Activated T-helper 9 cell treated with anti-CD3 and anti-CD28 coated beads, Interleukin-2, amount 50 U/mL, for 16 hours (primary cell): ENCODE data around the gene ANTXR1.

Source experiments
- DNase-seq: peaks from one replicate; pipeline ENCODE4 v3.0.0-alpha.2; 2020; ENCODE audit warnings: low read depth

Gene ANTXR1

DNA sequence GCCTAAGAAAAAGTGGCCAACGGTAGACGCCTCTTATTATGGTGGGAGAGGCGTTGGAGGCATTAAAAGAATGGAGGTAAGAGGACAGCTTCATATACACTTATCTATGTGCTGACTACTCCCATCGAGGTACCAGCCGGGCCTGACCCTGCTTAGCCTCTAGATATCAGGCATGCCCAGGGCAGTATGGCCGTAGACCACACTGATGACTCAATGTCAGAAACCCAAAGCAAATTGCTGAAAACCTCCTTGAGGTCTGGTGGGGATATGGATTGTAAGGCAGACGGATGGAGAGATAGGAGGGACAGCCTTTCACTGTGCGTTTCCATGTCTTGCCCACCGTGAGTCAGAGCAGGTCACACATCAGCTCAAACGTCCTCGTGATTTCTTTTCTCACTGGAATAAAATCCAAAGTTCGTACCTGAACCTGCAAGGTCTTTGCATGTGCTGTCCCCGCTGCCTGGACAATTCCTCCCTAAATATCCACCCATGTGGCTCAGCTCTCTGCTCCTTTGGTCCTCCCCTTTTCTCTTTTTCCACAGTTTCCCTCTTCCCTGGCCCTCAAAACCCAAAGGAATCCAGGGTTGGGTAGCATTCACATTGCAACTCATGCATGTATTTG lies 168.9 kb downstream of the ANTXR1 start:
- no peak for DNase-seq

DNA sequence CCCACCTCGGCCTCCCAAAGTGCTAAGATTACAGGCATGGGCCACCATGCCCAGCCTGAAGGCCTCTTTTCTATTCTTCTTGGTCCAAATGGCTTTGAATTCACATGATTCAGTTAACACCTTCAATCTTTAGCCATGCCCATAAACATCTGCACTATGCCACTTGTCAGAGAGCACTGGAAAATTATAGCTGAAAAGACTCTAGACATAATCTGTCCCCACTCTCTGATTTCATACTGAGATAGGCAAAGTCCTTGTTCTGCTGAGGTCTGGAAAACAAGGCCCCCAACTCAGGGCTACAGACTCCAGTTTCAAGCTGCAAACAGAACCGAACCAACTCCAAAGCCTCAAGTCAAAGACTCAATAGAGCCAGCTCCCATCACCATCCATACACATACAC lies 170.7 kb downstream of the ANTXR1 start:
- DNase-seq, result no peak

GRCh38 chr2:69184224-69184623 lies 171.2 kb downstream of the ANTXR1 start:
- no peak for DNase-seq

DNA sequence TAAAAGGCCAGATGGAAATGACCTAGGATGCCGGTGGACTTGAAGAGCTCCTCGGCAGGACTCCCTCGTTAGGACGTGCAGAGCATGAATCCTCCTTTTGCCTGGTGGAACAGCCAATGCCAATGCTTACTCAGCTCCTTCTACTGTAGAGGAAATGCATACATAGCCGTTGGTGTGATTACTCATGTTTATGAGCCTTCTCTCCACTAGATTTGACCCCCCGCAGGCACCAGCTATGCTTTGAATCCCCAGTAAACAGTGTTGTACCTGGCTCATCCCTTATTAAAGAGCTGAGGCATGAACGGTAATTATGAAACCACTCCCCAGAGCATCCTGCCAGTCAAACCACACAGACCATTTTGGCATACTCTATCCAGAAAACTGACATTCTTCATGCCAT lies 172.8 kb downstream of the ANTXR1 start:
- no peak for DNase-seq

DNA sequence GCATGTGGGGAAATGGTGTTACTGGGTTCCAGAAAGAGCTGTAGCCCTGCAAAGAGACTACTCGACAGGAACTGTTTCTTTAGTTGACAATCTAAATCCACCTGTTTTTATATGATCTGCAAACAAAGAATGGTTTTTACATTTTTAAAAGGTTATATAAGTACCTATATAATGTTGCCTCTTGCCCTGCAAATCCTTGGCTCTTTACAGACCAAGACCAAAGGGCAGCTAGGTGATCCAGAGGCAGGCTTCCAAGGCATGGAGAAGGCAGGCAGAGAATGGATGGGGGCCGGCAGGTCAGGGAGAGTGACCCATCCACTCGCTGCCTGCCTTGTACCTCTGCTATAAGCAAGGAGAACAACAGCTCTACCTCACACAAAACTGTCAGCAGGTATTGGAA lies 173.6 kb downstream of the ANTXR1 start:
- DNase-seq, result no peak

- DNase-seq, result no peak
Observed at GRCh38 chr2:69188182-69188900, 175.4 kb downstream of the ANTXR1 start.

- DNase-seq, result no peak
Observed at GRCh38 chr2:69190743-69191404, 177.9 kb downstream of the ANTXR1 start.

DNA sequence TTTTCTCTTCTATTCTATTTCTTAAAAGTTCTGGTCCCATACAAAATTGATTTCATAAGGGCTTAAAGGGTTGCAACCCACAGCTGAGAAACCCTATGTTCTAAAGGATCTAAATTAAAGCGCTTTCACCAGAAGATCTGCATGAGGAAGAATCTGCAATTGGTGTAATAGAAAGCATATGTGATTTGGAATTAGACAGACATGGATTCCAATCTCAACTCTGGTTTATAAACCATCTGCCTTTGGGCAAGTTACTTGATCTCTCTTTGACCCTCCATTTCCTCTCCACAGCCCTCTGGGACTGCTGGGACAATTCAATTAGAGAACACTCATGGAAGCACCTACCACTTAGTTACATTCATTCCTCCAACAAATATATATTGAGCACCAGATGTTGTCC lies 178.7 kb downstream of the ANTXR1 start:
- DNase-seq, result no peak

GRCh38 chr2:69192176-69192945 lies 179.4 kb downstream of the ANTXR1 start:
- DNase-seq, result no peak

DNA sequence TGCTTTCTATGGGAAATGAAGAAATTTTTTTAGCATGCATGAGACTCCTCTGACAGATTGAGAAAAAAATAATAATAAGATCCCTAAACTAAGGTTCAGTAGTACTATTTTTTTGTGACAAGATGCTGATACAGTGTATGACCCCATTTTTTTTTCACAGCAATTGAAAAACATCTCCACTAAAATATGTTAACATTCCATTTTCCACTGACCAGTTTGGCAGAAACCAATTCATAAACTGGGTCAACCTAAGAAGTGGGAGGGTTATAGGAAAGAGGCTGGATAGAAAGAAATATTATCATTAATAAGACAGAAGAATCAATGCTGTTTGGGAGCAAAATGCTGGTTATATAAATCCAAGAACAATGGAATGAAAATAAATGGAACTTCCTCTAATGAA lies 182.7 kb downstream of the ANTXR1 start:
- no peak for DNase-seq

GRCh38 chr2:69196327-69197117 lies 183.5 kb downstream of the ANTXR1 start:
- no peak for DNase-seq

- no peak for DNase-seq
Observed at GRCh38 chr2:69200107-69200520, 187.1 kb downstream of the ANTXR1 start.

- no peak for DNase-seq
Observed at GRCh38 chr2:69201259-69201658, 188.3 kb downstream of the ANTXR1 start.

GRCh38 chr2:69202327-69202726 lies 189.3 kb downstream of the ANTXR1 start:
- DNase-seq, result no peak

DNA sequence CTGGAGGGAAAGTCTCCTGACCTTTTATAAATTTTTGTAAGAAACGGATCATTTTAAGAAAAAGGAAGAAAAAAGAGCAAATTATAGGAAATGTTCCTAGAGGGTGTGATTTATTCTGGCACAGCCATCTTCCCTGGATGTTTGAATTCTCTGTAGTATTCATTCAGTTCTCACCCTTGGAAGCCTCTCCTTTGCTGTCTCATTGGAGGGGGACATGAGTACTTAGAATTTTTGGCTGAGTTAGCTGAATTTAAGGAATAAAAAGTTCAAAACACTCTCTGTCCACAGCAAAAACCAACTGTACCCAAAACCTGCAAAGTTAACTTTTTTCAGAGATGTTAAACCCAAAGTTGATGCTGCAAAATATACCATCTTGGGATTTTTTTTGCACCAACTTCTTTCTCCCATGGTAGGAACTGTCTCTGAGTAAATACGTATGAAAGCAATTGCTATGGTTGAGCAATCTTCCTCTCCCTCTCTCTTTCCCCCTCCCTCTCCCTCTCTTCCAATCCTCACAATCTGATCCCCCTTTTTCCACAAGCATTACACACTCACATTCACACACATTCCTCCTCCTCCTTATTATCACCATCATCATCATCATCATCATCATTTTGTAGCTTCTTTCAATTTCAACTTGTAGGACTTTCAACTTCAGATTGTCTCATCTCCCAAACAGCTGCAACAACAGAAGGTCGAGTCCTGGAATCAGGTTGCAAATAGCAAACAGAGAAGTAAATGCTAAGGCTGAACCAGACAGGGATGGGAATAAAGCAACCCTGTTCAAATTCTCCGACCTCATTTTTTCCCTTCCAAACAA lies 190.4 kb downstream of the ANTXR1 start:
- no peak for DNase-seq

DNA sequence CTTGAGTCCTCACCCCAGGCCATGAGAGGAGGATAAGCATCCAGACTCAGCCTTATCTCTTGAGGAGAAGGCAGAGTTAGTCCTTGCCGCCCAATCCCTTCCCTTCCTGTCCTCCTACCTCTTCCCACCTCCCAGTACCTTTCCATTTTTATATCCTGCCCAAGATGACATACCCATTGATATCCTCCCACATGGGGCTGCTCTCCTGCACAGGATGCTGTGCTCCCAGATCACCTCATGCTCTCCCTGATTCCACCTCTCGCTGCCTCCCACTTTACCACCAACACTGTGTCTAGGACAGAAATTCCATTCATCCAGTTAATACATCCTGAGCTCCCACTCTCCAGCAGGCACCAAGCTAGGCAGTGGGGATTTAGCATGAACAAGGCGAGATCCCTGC lies 191.7 kb downstream of the ANTXR1 start:
- no peak for DNase-seq

- no peak for DNase-seq
Observed at GRCh38 chr2:69205076-69205475, 192.1 kb downstream of the ANTXR1 start.

GRCh38 chr2:69205491-69205890 lies 192.5 kb downstream of the ANTXR1 start:
- no peak for DNase-seq

GRCh38 chr2:69208023-69208595 lies 195.1 kb downstream of the ANTXR1 start:
- no peak for DNase-seq

DNA sequence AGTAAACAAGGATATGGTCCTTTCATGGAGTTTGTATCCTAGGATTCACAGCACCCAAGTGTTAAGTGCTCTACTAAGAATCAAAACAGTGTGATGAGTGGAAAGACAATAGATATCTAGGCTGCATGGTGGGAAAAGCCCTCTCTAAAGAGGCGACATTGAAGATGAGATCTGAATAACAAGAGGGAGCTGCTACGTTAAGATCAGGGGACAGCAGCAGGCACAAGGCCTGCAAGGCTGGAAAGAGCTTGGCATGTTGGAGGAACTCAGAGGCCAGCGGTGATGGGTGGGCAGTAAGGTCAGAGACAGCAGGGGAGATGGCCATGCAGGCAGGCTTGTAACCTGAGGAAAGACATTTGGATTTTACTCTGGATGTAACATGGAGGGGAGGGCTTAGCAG lies 196.5 kb downstream of the ANTXR1 start:
- no peak for DNase-seq

DNA sequence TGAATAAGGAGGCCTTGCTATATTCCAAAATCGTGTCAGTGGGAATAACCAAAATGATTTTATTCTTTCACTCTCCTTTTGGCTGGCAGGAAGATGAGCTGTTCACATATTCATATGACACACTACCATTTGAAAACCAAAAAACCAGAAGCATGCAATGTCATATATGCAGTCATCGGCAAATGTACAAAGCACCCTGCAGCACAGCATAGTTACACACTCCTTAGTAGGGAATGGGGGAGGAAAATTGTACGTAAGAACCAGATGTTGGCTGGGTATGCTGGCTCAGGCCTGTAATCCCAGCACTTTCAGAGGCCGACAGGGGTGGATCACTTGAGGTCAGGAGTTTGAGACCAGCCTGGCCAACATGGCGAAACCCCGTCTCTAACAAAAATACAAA lies 197.4 kb downstream of the ANTXR1 start:
- no peak for DNase-seq
